ENCODE data around the gene CD34. TPM values are rescaled to one million over a fixed set of nuclear protein-coding genes. Genes with fewer than 3 reads are reported as not detected.
"Not testable (repeated sequence)": the region's sequence is repeated elsewhere in the genome, so short reads cannot be mapped to it uniquely, and the experiment has no call there.

CD34 gene
- total RNA-seq, 1 experiment from 2014 or later, result not detected

- no peaks in the 10 kb centered on the region for H3K9me3 ChIP-seq (ENCODE audit: low read length)
- no peaks in the 10 kb centered on the region for H4K20me1 ChIP-seq (ENCODE audit: low read length)
- no peaks in the 10 kb centered on the region for H3K79me2 ChIP-seq (ENCODE audit: low read length)
- H3K27me3 ChIP-seq (ENCODE audit: low read length), result no peaks in the 10 kb centered on the region
- CTCF ChIA-PET, result no interaction called here
- H3K4me3 ChIP-seq (ENCODE audit: low read length), result no peak overlapping the region
- H3K9ac ChIP-seq (ENCODE audit: low read length), result no peak overlapping the region
- peaks cover 4% of the 10 kb centered on the region; the same call in 1 of the 2 replicates for H3K4me1 ChIP-seq (ENCODE audit: insufficient read depth, low read length)
- no peak overlapping the region for H3K4me2 ChIP-seq (ENCODE audit: low read length)
- no peaks in the 10 kb centered on the region for H3K36me3 ChIP-seq (ENCODE audit: low read depth, low read length)
- intact Hi-C loops (cut with micrococcal nuclease), result no loop called here
- POLR2A ChIA-PET (ENCODE audit: unreplicated experiment), result no interaction called here
- H3K9me2 ChIP-seq (replicated peaks; ENCODE audit: low read length), result no peaks in the 10 kb centered on the region
- H3K27ac ChIP-seq (ENCODE audit: low read length), result no peak overlapping the region
- H3F3A ChIP-seq (ENCODE audit: low read length, unreplicated experiment), result no peaks in the 10 kb centered on the region
- no TSS peak for BruUV-seq (replicated peaks)
- ATAC-seq (no peak), DNase-seq (no peak)
- no peak for TF ChIP-seq EZH2phosphoT487 (IDR thresholded peaks at IDR 0.05; ENCODE audit: borderline replicate concordance, low read length)
- TF ChIP-seq, protein P1, sequence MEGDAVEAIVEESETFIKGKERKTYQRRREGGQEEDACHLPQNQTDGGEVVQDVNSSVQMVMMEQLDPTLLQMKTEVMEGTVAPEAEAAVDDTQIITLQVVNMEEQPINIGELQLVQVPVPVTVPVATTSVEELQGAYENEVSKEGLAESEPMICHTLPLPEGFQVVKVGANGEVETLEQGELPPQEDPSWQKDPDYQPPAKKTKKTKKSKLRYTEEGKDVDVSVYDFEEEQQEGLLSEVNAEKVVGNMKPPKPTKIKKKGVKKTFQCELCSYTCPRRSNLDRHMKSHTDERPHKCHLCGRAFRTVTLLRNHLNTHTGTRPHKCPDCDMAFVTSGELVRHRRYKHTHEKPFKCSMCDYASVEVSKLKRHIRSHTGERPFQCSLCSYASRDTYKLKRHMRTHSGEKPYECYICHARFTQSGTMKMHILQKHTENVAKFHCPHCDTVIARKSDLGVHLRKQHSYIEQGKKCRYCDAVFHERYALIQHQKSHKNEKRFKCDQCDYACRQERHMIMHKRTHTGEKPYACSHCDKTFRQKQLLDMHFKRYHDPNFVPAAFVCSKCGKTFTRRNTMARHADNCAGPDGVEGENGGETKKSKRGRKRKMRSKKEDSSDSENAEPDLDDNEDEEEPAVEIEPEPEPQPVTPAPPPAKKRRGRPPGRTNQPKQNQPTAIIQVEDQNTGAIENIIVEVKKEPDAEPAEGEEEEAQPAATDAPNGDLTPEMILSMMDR (conservative IDR thresholded peaks at IDR 0.05; ENCODE audit: low read depth, low read length), result no peak
- TF ChIP-seq EZH2 (IDR thresholded peaks at IDR 0.05; ENCODE audit: low read length, unreplicated experiment), result no peak
- no peak overlapping the region for H2AFZ ChIP-seq (ENCODE audit: low read length)
These were observed 28.2 kb downstream of the CD34 start for GRCh38 chr1:207882692-207883091.

GRCh38 chr1:207878939-207879338 is 32.0 kb downstream of the CD34 start:
- H3K36me3 ChIP-seq (ENCODE audit: low read depth, low read length), result no peaks in the 10 kb centered on the region
- DNase-seq, result no peak
- H2AFZ ChIP-seq (ENCODE audit: low read length), result no peak overlapping the region
- no peaks in the 10 kb centered on the region for H3K9me2 ChIP-seq (replicated peaks; ENCODE audit: low read length)
- TF ChIP-seq EZH2phosphoT487 (IDR thresholded peaks at IDR 0.05; ENCODE audit: borderline replicate concordance, low read length), result no peak
- TF ChIP-seq, protein P1 (conservative IDR thresholded peaks at IDR 0.05; ENCODE audit: low read depth, low read length), result no peak
- no peak for TF ChIP-seq EZH2 (IDR thresholded peaks at IDR 0.05; ENCODE audit: low read length, unreplicated experiment)
- no peaks in the 10 kb centered on the region for H3K4me1 ChIP-seq (ENCODE audit: insufficient read depth, low read length)
- no peaks in the 10 kb centered on the region for H3F3A ChIP-seq (ENCODE audit: low read length, unreplicated experiment)
- H3K27me3 ChIP-seq (ENCODE audit: low read length), result no peaks in the 10 kb centered on the region
- BruUV-seq (replicated peaks), result no TSS peak
- no peak overlapping the region for H3K9ac ChIP-seq (ENCODE audit: low read length)
- no peak overlapping the region for H3K27ac ChIP-seq (ENCODE audit: low read length)
- ATAC-seq, result no peak
- ChIA-PET POLR2A (ENCODE audit: unreplicated experiment) (no interaction called here), CTCF (no interaction called here)
- H3K4me3 ChIP-seq (ENCODE audit: low read length), result no peak overlapping the region
- intact Hi-C loops (cut with micrococcal nuclease), result no loop called here
- no peaks in the 10 kb centered on the region for H4K20me1 ChIP-seq (ENCODE audit: low read length)
- H3K79me2 ChIP-seq (ENCODE audit: low read length), result no peaks in the 10 kb centered on the region
- H3K9me3 ChIP-seq (ENCODE audit: low read length), result no peaks in the 10 kb centered on the region
- H3K4me2 ChIP-seq (ENCODE audit: low read length), result no peak overlapping the region

GRCh38 chr1:207877914-207878313 is 33.0 kb downstream of the CD34 start:
- H2AFZ ChIP-seq (ENCODE audit: low read length); BruUV-seq (replicated peaks); H3K9me3 ChIP-seq (ENCODE audit: low read length); H3K9ac ChIP-seq (ENCODE audit: low read length); H3K27ac ChIP-seq (ENCODE audit: low read length); CTCF ChIA-PET; H3K79me2 ChIP-seq (ENCODE audit: low read length); DNase-seq; H3K9me2 ChIP-seq (replicated peaks; ENCODE audit: low read length); H3K36me3 ChIP-seq (ENCODE audit: low read depth, low read length); intact Hi-C loops (cut with micrococcal nuclease); ATAC-seq; H3F3A ChIP-seq (ENCODE audit: low read length, unreplicated experiment); H3K27me3 ChIP-seq (ENCODE audit: low read length); H3K4me1 ChIP-seq (ENCODE audit: insufficient read depth, low read length); H4K20me1 ChIP-seq (ENCODE audit: low read length); H3K4me3 ChIP-seq (ENCODE audit: low read length); H3K4me2 ChIP-seq (ENCODE audit: low read length): not testable (repeated sequence)
- POLR2A ChIA-PET (ENCODE audit: unreplicated experiment), result interaction anchor here (0.6 kb wide), 1 partner anchor 76 kb away, joined by 4 read pairs; no protein-coding TSS in a partner anchor
